Fibroblast of the aortic adventitia (primary cell): ENCODE measurements around the gene DDAH2. TPM values are rescaled to one million over a fixed set of nuclear protein-coding genes. Genes with fewer than 3 reads are reported as not detected.

Experiments
- DNase-seq: peaks from one replicate; pipeline ENCODE4 v3.0.0-alpha.2; 2010; ENCODE audit warnings: low read depth
- H3K4me3 ChIP-seq: 2 replicates; pipeline ENCODE4 v1.5.1; 2011; ENCODE audit warnings: low read depth, mild to moderate bottlenecking, control low read depth, low read length, moderate library complexity
- total RNA-seq: library from RNA; depleted of rRNA; stranded (reverse); fragments of >200 nt; gene quantifications from 2 replicates; pipeline ENCODE4 v1.2.3, GENCODE V29; 2012; ENCODE audit warnings: low replicate concordance
- TF ChIP-seq, protein P1 (sequence below): IDR thresholded peaks from 2 replicates; pipeline ENCODE4 v1.5.1; 2011; ENCODE audit warnings: mild to moderate bottlenecking, low read length, control low read depth, inconsistent platforms; ENCODE audit not compliant: insufficient read depth

Gene DDAH2
- total RNA-seq, 1 donor: 70.5 TPM

DNA sequence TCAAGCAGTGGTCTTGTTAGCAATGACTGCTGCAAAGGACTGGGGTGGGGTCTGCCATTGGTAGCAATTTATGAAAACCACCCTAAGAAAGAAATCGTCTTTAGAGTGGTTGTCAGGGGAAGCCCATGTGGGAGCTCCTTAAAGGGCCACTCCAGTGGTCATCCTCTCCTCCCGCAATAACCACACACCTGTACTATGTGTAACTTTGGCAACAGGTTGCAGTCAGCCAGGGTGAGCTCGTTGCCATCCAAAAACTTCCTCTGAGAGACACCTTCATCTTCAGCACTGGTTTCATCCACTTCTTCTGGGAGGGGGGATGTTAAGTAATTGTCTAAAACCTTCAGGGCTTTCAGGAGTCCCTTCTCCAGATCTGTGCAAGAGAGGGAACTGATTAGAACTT, 2.9 kb upstream of the DDAH2 start:
- TF ChIP-seq, protein P1, sequence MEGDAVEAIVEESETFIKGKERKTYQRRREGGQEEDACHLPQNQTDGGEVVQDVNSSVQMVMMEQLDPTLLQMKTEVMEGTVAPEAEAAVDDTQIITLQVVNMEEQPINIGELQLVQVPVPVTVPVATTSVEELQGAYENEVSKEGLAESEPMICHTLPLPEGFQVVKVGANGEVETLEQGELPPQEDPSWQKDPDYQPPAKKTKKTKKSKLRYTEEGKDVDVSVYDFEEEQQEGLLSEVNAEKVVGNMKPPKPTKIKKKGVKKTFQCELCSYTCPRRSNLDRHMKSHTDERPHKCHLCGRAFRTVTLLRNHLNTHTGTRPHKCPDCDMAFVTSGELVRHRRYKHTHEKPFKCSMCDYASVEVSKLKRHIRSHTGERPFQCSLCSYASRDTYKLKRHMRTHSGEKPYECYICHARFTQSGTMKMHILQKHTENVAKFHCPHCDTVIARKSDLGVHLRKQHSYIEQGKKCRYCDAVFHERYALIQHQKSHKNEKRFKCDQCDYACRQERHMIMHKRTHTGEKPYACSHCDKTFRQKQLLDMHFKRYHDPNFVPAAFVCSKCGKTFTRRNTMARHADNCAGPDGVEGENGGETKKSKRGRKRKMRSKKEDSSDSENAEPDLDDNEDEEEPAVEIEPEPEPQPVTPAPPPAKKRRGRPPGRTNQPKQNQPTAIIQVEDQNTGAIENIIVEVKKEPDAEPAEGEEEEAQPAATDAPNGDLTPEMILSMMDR: no peak
- no peak for DNase-seq
- H3K4me3 ChIP-seq: no peak overlapping the region

DNA sequence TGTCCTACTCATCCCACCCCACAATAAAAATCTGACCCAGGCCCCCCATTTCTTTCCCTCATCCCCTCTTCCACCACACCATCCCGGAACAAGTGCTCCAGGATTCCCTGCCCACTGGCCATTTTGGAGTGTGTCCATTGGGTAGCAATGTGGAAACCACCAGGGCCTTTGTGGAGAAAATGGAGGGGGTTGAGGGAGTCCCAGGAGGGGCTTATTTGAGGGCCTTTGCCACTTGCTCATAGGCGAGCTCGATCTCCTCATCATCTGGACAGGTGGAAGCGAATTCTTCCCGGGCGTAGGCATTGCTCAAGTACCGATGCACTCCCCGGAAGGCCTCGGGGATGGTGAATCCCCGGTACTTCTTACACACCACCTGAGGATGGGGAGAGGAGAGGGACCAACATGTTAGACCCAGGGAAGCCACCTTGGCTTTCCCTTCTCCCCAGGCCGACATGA, 1.6 kb upstream of the DDAH2 start:
- no peak for DNase-seq
- H3K4me3 ChIP-seq: no peak overlapping the region

DNA sequence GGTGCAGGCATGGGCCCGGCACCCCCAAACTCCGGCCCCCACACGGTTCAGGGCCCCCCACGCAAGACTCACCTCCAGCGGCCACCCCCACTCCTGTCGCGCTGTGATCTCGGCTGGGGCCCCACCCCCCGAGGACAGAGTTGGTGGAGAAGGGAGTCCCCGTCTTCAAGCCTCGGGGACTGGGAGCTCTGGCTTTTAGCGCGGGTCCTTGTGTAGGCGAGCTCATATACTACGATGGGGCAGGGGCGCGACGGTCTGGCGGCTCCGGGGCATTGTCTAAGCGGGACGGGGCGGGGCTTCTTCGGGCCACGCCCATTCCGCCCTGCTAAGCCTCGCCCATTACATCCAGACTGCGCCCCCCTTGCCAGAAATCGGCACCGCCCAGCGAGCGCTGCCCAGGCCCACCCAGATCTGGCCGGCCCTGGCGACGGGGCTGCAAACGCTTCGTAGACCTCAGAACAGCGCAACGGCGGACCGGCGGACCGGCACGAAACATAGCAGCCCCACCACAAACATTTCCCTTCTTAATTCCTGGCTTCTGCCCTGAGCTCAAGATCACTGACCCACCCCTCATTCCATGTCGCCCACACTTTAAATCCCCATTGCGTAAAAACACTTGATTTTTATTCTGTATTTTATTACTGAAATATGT, 1.0 kb upstream of the DDAH2 start:
- peak; percentile 92 for DNase-seq
- peak overlapping the region; percentile 93 for H3K4me3 ChIP-seq
- TF ChIP-seq, protein P1: no peak

More for the DNA sequence above, 1.6 kb upstream of the DDAH2 start:
- TF ChIP-seq, protein P1: no peak

DNA sequence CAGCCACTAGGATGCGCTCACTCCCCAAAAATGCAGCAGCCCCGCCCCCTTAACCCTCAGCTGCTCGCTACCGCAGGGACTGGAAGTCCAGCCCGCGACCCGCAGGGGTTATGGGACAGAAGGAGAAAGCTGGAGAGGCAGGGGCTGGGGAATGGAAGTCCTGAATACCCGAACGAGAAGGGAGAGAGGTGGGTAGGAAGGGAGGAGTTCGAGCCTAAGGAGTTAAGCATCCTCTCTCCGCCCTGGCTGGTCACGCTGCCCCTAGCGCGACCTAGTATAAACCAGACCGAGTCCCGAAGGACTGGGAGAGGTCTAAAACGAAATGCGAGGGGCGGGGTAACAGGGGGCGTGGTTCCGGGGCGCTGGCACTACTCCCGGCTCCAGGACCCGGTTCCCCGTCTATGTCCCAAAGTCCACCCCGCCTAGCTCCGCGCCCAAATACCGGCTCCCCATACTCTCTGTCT, 448 bp upstream of the DDAH2 start:
- peak; percentile 93 for DNase-seq
- TF ChIP-seq, protein P1: no peak
- H3K4me3 ChIP-seq: peak overlapping the region; percentile 93

DNA sequence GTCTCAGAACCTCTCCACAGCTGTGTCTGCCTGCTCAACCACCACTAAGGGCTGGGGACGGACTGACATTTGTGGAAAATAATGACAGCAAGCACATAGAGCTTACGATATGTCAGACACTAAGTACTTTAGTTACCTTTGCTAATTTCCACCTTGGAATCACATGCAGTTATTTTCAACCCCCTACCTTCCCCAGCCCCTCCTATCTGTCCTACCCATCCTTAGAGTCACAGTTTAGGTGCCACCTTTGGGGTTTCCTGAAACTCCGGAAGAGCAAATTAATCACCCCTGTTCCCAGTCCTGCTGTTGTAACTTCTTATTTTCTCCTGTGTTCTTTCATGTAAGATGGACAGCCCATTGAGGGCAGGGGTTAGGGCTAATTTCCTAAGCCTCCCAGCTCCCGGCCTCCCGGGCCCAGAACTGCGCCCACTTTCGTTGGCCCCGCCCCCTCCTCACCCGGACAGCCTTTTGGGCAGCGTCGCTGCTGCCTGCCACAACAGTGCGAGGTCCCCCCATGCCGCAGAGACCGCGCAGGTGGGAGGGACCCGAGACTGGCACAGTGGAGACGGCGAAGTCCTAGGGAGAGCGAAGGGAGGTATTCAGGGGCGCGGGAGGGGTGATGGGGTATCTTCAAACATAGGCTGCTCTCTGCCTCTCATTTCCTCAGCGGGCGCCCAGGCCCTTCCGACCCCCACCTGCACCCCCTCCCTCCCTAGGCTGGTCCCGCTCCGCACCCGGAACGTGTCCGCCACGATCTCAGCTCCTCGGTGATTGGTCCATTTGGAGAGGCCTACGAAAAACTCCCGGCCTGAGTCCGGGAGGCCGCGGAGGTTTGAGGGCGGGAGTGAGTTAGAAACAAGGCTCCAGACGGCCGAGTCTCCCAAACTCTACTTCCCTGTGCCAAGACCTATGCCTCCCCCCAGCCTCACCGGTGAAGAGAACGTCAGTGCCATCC, 1.1 kb downstream of the DDAH2 start:
- TF ChIP-seq, protein P1: no peak
- peak; percentile 13 for DNase-seq
- peak overlapping the region; percentile 93 for H3K4me3 ChIP-seq

DNA sequence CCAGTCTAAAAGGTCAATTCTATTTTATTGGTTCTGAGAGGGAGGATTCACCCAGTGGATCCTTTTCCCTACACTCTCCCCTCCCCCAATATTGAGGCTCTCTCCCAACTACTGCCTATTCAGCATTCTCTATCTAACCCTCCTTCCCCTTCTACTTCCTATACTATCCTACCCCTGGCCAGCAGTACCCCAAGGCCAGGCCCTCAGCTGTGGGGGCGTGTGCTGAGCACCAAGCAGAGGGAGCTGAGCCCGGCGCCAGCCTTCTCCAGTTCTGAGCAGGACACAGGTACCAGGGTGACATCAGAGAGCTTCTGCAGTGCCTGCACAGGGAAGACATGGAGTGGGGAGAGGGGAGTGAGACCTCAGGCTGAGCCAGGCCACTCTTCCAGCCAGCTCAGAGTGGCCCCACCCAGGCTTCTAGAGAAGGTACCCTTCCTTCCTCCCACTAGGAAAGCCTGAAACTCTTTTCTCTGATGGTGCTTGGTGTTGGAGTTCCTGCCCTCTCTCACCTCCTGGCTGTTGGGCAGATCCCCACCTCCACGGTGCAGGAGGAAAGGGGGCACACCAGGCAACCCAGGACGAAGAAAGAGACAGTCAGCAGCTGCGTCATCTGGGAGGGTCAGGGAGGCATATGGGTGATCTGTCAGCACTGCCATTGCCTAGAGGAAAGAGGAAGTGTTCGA, 1.9 kb downstream of the DDAH2 start:
- no peak overlapping the region for H3K4me3 ChIP-seq
- DNase-seq: no peak
- TF ChIP-seq, protein P1: no peak
